ENCODE measurements around the gene MRPL39.

- TF ChIP-seq CTCF (IDR thresholded peaks at IDR 0.05) (no peak), POLR2A (IDR thresholded peaks at IDR 0.05) (no peak)
These were observed 22.2 kb downstream of the MRPL39 start for GRCh38 chr21:25584833-25585676.
